Stimulated activated effector memory CD8-positive, alpha-beta T cell treated with anti-CD3 and anti-CD28 coated beads, Interleukin-12 subunit alpha, Interleukin-12 subunit beta, amount 100 ng/mL, for 72 hours (primary cell): ENCODE data around the gene LDHB.
A peak's percentile ranks its signal among the peaks of the same experiment; 100 is the strongest.
"Not testable (repeated sequence)": the region's sequence is repeated elsewhere in the genome, so short reads cannot be mapped to it uniquely, and the experiment has no call there.

Source experiments
- ATAC-seq: fragments of 150-1000 bp; cut with Tn5 transposase; 2 replicates; pipeline ENCODE4 v1.10.0; 2021
- DNase-seq, 2 donors: peaks; one replicate each; pipeline ENCODE4 v3.0.0; 2021 to 2022; ENCODE audit warnings: low spot score in 2 of 2
- H3K27ac Mint-ChIP-seq: one replicate; pipeline ENCODE4 v1.8.0; 2022; ENCODE audit warnings: mild to moderate bottlenecking, mixed read lengths
- H3K36me3 Mint-ChIP-seq: one replicate; pipeline ENCODE4 v1.8.0; 2022; ENCODE audit warnings: mild to moderate bottlenecking, mixed read lengths
- H3K4me1 Mint-ChIP-seq: one replicate; pipeline ENCODE4 v1.8.0; 2022; ENCODE audit warnings: mixed read lengths
- H3K4me3 Mint-ChIP-seq: one replicate; pipeline ENCODE4 v1.8.0; 2022; ENCODE audit warnings: mild to moderate bottlenecking, mixed read lengths
- H3K9me3 Mint-ChIP-seq: one replicate; pipeline ENCODE4 v1.8.0; 2022; ENCODE audit warnings: mixed read lengths

Gene LDHB

GRCh38 chr12:21675096-21675495 is 17.5 kb upstream of the LDHB start:
- no peaks in the 10 kb centered on the region for H3K36me3 Mint-ChIP-seq
- H3K9me3 Mint-ChIP-seq = no peaks in the 10 kb centered on the region
- no peak for DNase-seq
- no peak overlapping the region for H3K4me3 Mint-ChIP-seq
- peaks cover 10% of the 10 kb centered on the region for H3K4me1 Mint-ChIP-seq
- no peak overlapping the region for H3K27ac Mint-ChIP-seq
- ATAC-seq = no peak

- not testable (repeated sequence) for ATAC-seq, H3K27ac Mint-ChIP-seq, H3K4me3 Mint-ChIP-seq, H3K9me3 Mint-ChIP-seq, H3K36me3 Mint-ChIP-seq, H3K4me1 Mint-ChIP-seq, DNase-seq
Measured at GRCh38 chr12:21673830-21674552, 16.3 kb upstream of the LDHB start.

GRCh38 chr12:21672146-21672545 is 14.5 kb upstream of the LDHB start:
- Mint-ChIP-seq H3K4me1 (peaks cover under 1% of the 10 kb centered on the region), H3K4me3 (no peak overlapping the region), H3K36me3 (no peaks in the 10 kb centered on the region), H3K27ac (no peak overlapping the region), H3K9me3 (no peaks in the 10 kb centered on the region)
- DNase-seq (no peak), ATAC-seq (no peak)

- H3K27ac Mint-ChIP-seq = no peak overlapping the region
- no peaks in the 10 kb centered on the region for H3K4me1 Mint-ChIP-seq
- no peaks in the 10 kb centered on the region for H3K9me3 Mint-ChIP-seq
- ATAC-seq = no peak
- no peak for DNase-seq
- no peaks in the 10 kb centered on the region for H3K36me3 Mint-ChIP-seq
- H3K4me3 Mint-ChIP-seq = no peak overlapping the region
Measured at GRCh38 chr12:21666722-21667121, 9.1 kb upstream of the LDHB start.

GRCh38 chr12:21665816-21666215 is 8.2 kb upstream of the LDHB start:
- Mint-ChIP-seq H3K9me3 (no peaks in the 10 kb centered on the region), H3K4me3 (no peak overlapping the region), H3K27ac (no peak overlapping the region), H3K4me1 (no peaks in the 10 kb centered on the region), H3K36me3 (no peaks in the 10 kb centered on the region)
- DNase-seq = no peak
- no peak for ATAC-seq

GRCh38 chr12:21662122-21662792 is 4.6 kb upstream of the LDHB start:
- H3K4me3 Mint-ChIP-seq = no peak overlapping the region
- no peak for ATAC-seq
- H3K9me3 Mint-ChIP-seq = no peaks in the 10 kb centered on the region
- no peak for DNase-seq
- no peak overlapping the region for H3K27ac Mint-ChIP-seq
- H3K36me3 Mint-ChIP-seq = peaks cover 10% of the 10 kb centered on the region
- no peaks in the 10 kb centered on the region for H3K4me1 Mint-ChIP-seq

GRCh38 chr12:21661396-21662093 is 3.9 kb upstream of the LDHB start:
- DNase-seq = not testable (repeated sequence)

GRCh38 chr12:21659383-21659782 is 1.7 kb upstream of the LDHB start:
- peaks cover 39% of the 10 kb centered on the region for H3K36me3 Mint-ChIP-seq
- H3K4me3 Mint-ChIP-seq = no peak overlapping the region
- no peak overlapping the region for H3K27ac Mint-ChIP-seq
- H3K9me3 Mint-ChIP-seq = no peaks in the 10 kb centered on the region
- DNase-seq = no peak
- no peak for ATAC-seq
- peaks cover 20% of the 10 kb centered on the region for H3K4me1 Mint-ChIP-seq

More at GRCh38 chr12:21661396-21662093, 3.9 kb upstream of the LDHB start:
- H3K9me3 Mint-ChIP-seq, H3K4me3 Mint-ChIP-seq, ATAC-seq, H3K27ac Mint-ChIP-seq, H3K4me1 Mint-ChIP-seq: not testable (repeated sequence)
- peaks cover 17% of the 10 kb centered on the region for H3K36me3 Mint-ChIP-seq

- ATAC-seq (peak; percentile 31), DNase-seq (peak in 1 of 2 donors; percentile 9)
- H3K4me3 Mint-ChIP-seq = peak overlapping the region; percentile 93
- peaks cover 28% of the 10 kb centered on the region for H3K4me1 Mint-ChIP-seq
- H3K27ac Mint-ChIP-seq = peak overlapping the region; percentile 96
- H3K36me3 Mint-ChIP-seq = peaks cover 64% of the 10 kb centered on the region
- H3K9me3 Mint-ChIP-seq = no peaks in the 10 kb centered on the region
Measured at GRCh38 chr12:21656905-21657325, 727 bp downstream of the LDHB start.

- H3K4me1 Mint-ChIP-seq = peaks cover 39% of the 10 kb centered on the region
- no peaks in the 10 kb centered on the region for H3K9me3 Mint-ChIP-seq
- H3K4me3 Mint-ChIP-seq = peak overlapping the region; percentile 93
- no peak for DNase-seq
- peak overlapping the region; percentile 96 for H3K27ac Mint-ChIP-seq
- ATAC-seq = no peak
- H3K36me3 Mint-ChIP-seq = peaks cover 77% of the 10 kb centered on the region
Measured at GRCh38 chr12:21655591-21655990, 2.1 kb downstream of the LDHB start.

GRCh38 chr12:21651821-21652220 is 5.8 kb downstream of the LDHB start:
- H3K9me3 Mint-ChIP-seq = no peaks in the 10 kb centered on the region
- no peak overlapping the region for H3K4me3 Mint-ChIP-seq
- H3K36me3 Mint-ChIP-seq = peaks cover 100% of the 10 kb centered on the region
- ATAC-seq = no peak
- peaks cover 41% of the 10 kb centered on the region for H3K4me1 Mint-ChIP-seq
- H3K27ac Mint-ChIP-seq = peak overlapping the region; percentile 11
- DNase-seq = no peak

GRCh38 chr12:21650997-21651396 is 6.6 kb downstream of the LDHB start:
- Mint-ChIP-seq H3K4me1 (peaks cover 35% of the 10 kb centered on the region), H3K9me3 (no peaks in the 10 kb centered on the region), H3K4me3 (no peak overlapping the region), H3K27ac (peak overlapping the region; percentile 11), H3K36me3 (peaks cover 100% of the 10 kb centered on the region)
- DNase-seq (no peak), ATAC-seq (no peak)

GRCh38 chr12:21649034-21649433 is 8.6 kb downstream of the LDHB start:
- Mint-ChIP-seq H3K36me3 (peaks cover 100% of the 10 kb centered on the region), H3K4me3 (no peak overlapping the region), H3K27ac (peak overlapping the region; percentile 11), H3K4me1 (peaks cover 25% of the 10 kb centered on the region), H3K9me3 (no peaks in the 10 kb centered on the region)
- ATAC-seq = no peak
- no peak for DNase-seq

GRCh38 chr12:21648378-21648777 is 9.3 kb downstream of the LDHB start:
- H3K36me3 Mint-ChIP-seq = peaks cover 100% of the 10 kb centered on the region
- H3K9me3 Mint-ChIP-seq = no peaks in the 10 kb centered on the region
- H3K4me3 Mint-ChIP-seq = no peak overlapping the region
- peaks cover 20% of the 10 kb centered on the region for H3K4me1 Mint-ChIP-seq
- no peak for ATAC-seq
- no peak for DNase-seq
- peak overlapping the region; percentile 11 for H3K27ac Mint-ChIP-seq

GRCh38 chr12:21647179-21647578 is 10.5 kb downstream of the LDHB start:
- no peak overlapping the region for H3K27ac Mint-ChIP-seq

More at GRCh38 chr12:21647179-21647578, 10.5 kb downstream of the LDHB start:
- H3K36me3 Mint-ChIP-seq = peaks cover 100% of the 10 kb centered on the region
- no peak overlapping the region for H3K4me3 Mint-ChIP-seq
- ATAC-seq (no peak), DNase-seq (no peak)
- H3K4me1 Mint-ChIP-seq = peaks cover 27% of the 10 kb centered on the region
- no peaks in the 10 kb centered on the region for H3K9me3 Mint-ChIP-seq
